Parathyroid adenoma (tissue), 2 donors: Measurements from ENCODE around the gene ATP2C2.

ENCODE experiments used
- H2AFZ ChIP-seq: fragments of 300-600 bp; sonication (generic); one replicate; pipeline ENCODE4 v1.7.0; 2017; ENCODE audit warnings: antibody characterized with exemption, mild to moderate bottlenecking
- H3K27ac ChIP-seq: fragments of 300-600 bp; sonication (generic); one replicate; pipeline ENCODE4 v1.7.0; 2017
- H3K27me3 ChIP-seq: fragments of 300-600 bp; sonication (generic); one replicate; pipeline ENCODE4 v1.7.0; 2017; ENCODE audit warnings: low read length; ENCODE audit not compliant: control insufficient read depth, insufficient read depth
- H3K36me3 ChIP-seq: fragments of 300-600 bp; sonication (generic); one replicate; pipeline ENCODE4 v1.7.0; 2017; ENCODE audit warnings: low read length; ENCODE audit not compliant: control insufficient read depth, insufficient read depth
- H3K4me1 ChIP-seq: fragments of 300-600 bp; sonication (generic); one replicate; pipeline ENCODE4 v1.7.0; 2017; ENCODE audit warnings: control low read depth
- H3K4me2 ChIP-seq: fragments of 300-600 bp; sonication (generic); one replicate; pipeline ENCODE4 v1.7.0; 2017; ENCODE audit warnings: low read length
- H3K4me3 ChIP-seq: fragments of 300-600 bp; sonication (generic); one replicate; pipeline ENCODE4 v1.7.0; 2017; ENCODE audit warnings: low read depth, low read length
- H3K79me2 ChIP-seq: fragments of 300-600 bp; sonication (generic); one replicate; pipeline ENCODE4 v1.7.0; 2017; ENCODE audit warnings: control low read depth
- H3K9ac ChIP-seq: fragments of 300-600 bp; sonication (generic); one replicate; pipeline ENCODE4 v1.7.0; 2017; ENCODE audit warnings: mild to moderate bottlenecking
- H3K9me3 ChIP-seq: fragments of 300-600 bp; sonication (generic); one replicate; pipeline ENCODE4 v1.7.0; 2017; ENCODE audit warnings: low read length; ENCODE audit not compliant: control insufficient read depth
- CTCF ChIP-seq: fragments of 300-600 bp; sonication (generic); IDR thresholded peaks from one replicate; pipeline ENCODE4 v1.7.0; 2017; ENCODE audit warnings: antibody characterized with exemption, mild to moderate bottlenecking
- donor health status: primary hyperparathyroidism.

ATP2C2 gene

GRCh38 chr16:84369105-84369504, 767 bp downstream of the ATP2C2 start:
- H2AFZ ChIP-seq = no peak overlapping the region
- H3K79me2 ChIP-seq = no peaks in the 10 kb centered on the region
- no peak for TF ChIP-seq CTCF
- H3K4me1 ChIP-seq = no peaks in the 10 kb centered on the region
- no peaks in the 10 kb centered on the region for H3K27me3 ChIP-seq
- no peaks in the 10 kb centered on the region for H3K9me3 ChIP-seq
- no peak overlapping the region for H3K9ac ChIP-seq
- H3K4me3 ChIP-seq = no peak overlapping the region
- no peak overlapping the region for H3K27ac ChIP-seq
- no peaks in the 10 kb centered on the region for H3K36me3 ChIP-seq
- peak overlapping the region; percentile 94 for H3K4me2 ChIP-seq

- no peak for TF ChIP-seq CTCF
- no peaks in the 10 kb centered on the region for H3K36me3 ChIP-seq
- H2AFZ ChIP-seq = no peak overlapping the region
- no peak overlapping the region for H3K4me2 ChIP-seq
- H3K9me3 ChIP-seq = no peaks in the 10 kb centered on the region
- no peak overlapping the region for H3K9ac ChIP-seq
- H3K27ac ChIP-seq = no peak overlapping the region
- no peaks in the 10 kb centered on the region for H3K4me1 ChIP-seq
- H3K27me3 ChIP-seq = no peaks in the 10 kb centered on the region
- no peak overlapping the region for H3K4me3 ChIP-seq
- H3K79me2 ChIP-seq = no peaks in the 10 kb centered on the region
Measured at GRCh38 chr16:84369938-84370627, 1.7 kb downstream of the ATP2C2 start.

GRCh38 chr16:84370723-84371552, 2.6 kb downstream of the ATP2C2 start:
- no peaks in the 10 kb centered on the region for H3K4me1 ChIP-seq
- no peaks in the 10 kb centered on the region for H3K27me3 ChIP-seq
- H3K4me3 ChIP-seq = no peak overlapping the region
- no peak overlapping the region for H3K4me2 ChIP-seq
- H3K9me3 ChIP-seq = no peaks in the 10 kb centered on the region
- H2AFZ ChIP-seq = no peak overlapping the region
- no peak overlapping the region for H3K27ac ChIP-seq
- no peak for TF ChIP-seq CTCF
- H3K36me3 ChIP-seq = no peaks in the 10 kb centered on the region
- no peaks in the 10 kb centered on the region for H3K79me2 ChIP-seq
- no peak overlapping the region for H3K9ac ChIP-seq

- TF ChIP-seq CTCF = no peak
- H3K27ac ChIP-seq = no peak overlapping the region
- no peaks in the 10 kb centered on the region for H3K27me3 ChIP-seq
Measured at GRCh38 chr16:84371553-84371865, 3.2 kb downstream of the ATP2C2 start.

More at GRCh38 chr16:84371553-84371865, 3.2 kb downstream of the ATP2C2 start:
- no peak overlapping the region for H2AFZ ChIP-seq
- H3K4me2 ChIP-seq = no peak overlapping the region
- no peaks in the 10 kb centered on the region for H3K9me3 ChIP-seq
- no peaks in the 10 kb centered on the region for H3K36me3 ChIP-seq
- H3K79me2 ChIP-seq = no peaks in the 10 kb centered on the region
- H3K4me1 ChIP-seq = no peaks in the 10 kb centered on the region
- H3K9ac ChIP-seq = no peak overlapping the region
- no peak overlapping the region for H3K4me3 ChIP-seq
